ENCODE results near the gene GLIS1. TPM values are rescaled to one million over a fixed set of nuclear protein-coding genes. Genes with fewer than 3 reads are reported as not detected.

GLIS1 gene
- polyA plus RNA-seq, 1 donor from 2014 or later, result not detected

DNA sequence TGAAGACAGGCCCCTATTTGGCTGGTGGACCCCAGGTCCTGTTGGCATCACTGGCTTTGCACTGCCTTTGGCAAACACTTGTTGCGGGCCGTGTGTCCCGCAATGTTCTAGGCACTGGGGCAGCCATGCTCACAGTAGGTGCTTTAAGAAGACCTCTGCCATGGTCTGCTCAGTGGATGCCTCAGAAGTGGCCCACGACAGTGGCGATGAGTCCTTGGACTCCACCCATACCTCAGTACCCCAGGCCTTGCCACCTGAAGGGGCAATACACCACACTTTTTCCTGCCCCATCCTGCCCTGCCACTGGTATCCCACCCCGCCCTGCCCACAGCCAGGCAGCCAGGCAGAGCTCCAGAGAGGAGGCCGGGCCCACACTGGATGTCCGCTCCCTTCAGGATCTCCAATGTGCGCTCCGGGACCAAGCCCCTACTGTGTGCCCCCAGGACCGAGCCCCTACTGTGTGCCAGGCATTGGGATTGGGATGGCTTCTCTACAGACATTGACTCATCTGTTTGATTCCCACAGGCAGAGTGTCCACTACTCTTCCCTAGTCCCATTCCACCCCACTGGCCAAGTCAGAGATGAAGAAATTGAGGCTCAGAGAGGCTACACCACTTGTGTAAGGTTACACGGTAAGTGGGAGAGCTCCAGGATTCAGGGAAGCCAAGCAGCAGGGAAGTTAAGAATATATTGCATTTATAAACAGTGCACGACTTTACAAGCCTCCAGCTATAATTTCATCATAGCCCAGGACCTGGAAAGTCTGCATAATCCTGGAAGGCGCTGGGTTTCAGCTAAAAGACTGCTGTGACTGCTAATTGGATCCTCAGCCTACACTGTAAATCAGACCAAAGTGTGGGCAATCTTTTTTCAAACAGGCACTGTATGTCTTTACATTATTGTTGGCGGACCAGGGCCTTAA, 178.1 kb downstream of the GLIS1 start:
- no peaks in the 10 kb centered on the region for H4K20me1 ChIP-seq (ENCODE audit: insufficient read depth)

DNA sequence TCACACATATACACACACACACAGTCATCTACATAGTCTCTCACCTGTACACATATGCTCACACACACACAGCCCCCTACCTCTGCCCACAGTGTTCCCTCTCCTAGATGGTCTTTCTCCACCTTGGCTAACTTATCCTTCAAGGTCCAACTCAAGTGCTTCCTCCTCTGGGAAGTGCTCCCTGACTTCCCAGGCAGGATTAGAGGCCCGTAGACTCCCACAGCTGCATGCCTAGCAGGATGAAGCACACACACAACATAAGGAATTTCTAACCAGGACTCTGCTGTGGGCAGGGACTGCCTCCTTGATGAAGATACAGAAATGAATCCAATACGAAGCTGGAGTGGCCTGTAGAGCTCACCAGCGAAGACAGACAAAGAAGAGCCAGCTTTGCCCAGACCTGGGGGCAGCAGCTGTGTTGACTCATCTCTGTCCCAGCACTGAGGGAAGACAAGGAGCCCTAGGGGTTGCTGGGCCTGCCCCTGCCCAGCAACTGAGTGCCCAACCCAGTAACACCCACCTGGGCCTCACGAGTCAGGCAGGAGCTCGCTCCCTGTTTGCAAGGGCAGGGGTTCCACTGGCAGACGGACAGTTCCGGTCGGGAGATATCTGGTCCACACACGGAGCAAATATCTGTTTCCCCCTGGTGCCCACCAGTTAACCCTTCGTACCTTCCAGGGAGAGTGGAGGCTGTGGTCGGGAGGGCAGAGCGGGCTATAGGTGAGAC, 178.9 kb downstream of the GLIS1 start:
- H3K36me3 ChIP-seq (ENCODE audit: insufficient read depth, low read length), result no peaks in the 10 kb centered on the region
- H3K4me2 ChIP-seq (ENCODE audit: low read length), result no peak overlapping the region
- H3K79me2 ChIP-seq (replicated peaks; ENCODE audit: insufficient read depth, low read length), result no peaks in the 10 kb centered on the region
- H3K9me2 ChIP-seq (ENCODE audit: insufficient read depth, low read length), result no peaks in the 10 kb centered on the region
- no peaks in the 10 kb centered on the region for H4K20me1 ChIP-seq (ENCODE audit: insufficient read depth)
- no peak overlapping the region for H2AFZ ChIP-seq (ENCODE audit: low read depth, low read length)
- H3F3A ChIP-seq (ENCODE audit: insufficient read depth, low read length, poor library complexity, severe bottlenecking), result no peaks in the 10 kb centered on the region
- no peaks in the 10 kb centered on the region for H3K27me3 ChIP-seq (ENCODE audit: insufficient read depth, low read depth, low read length)
- no peak overlapping the region for H3K4me3 ChIP-seq (ENCODE audit: low read length)
- no peaks in the 10 kb centered on the region for H3K9me3 ChIP-seq (ENCODE audit: low read length)
- no peak overlapping the region for H3K27ac ChIP-seq (ENCODE audit: low read length)
- no peak overlapping the region for H3K9ac ChIP-seq (ENCODE audit: low read length)
- TF ChIP-seq POLR2AphosphoS5 (IDR thresholded peaks at IDR 0.05), result no peak
- no peak for TF ChIP-seq TAF1 (IDR thresholded peaks at IDR 0.05; ENCODE audit: low read depth)
- no peak for TF ChIP-seq SMC3 (conservative IDR thresholded peaks at IDR 0.05; ENCODE audit: poor library complexity)
- no peak for TF ChIP-seq CTCF (IDR thresholded peaks at IDR 0.05; ENCODE audit: poor library complexity, severe bottlenecking)
- no peak for TF ChIP-seq EZH2 (IDR thresholded peaks at IDR 0.05; ENCODE audit: borderline replicate concordance, insufficient read depth, low read length, poor library complexity, severe bottlenecking)

More for the DNA sequence above, 178.1 kb downstream of the GLIS1 start:
- H3F3A ChIP-seq (ENCODE audit: insufficient read depth, low read length, poor library complexity, severe bottlenecking), result no peaks in the 10 kb centered on the region
- no peaks in the 10 kb centered on the region for H3K36me3 ChIP-seq (ENCODE audit: insufficient read depth, low read length)
- H3K9me3 ChIP-seq (ENCODE audit: low read length), result no peaks in the 10 kb centered on the region
- H3K9ac ChIP-seq (ENCODE audit: low read length), result no peak overlapping the region
- TF ChIP-seq SMC3 (conservative IDR thresholded peaks at IDR 0.05; ENCODE audit: poor library complexity), result no peak
- no peak for TF ChIP-seq CTCF (IDR thresholded peaks at IDR 0.05; ENCODE audit: poor library complexity, severe bottlenecking)
- TF ChIP-seq EP300 (conservative IDR thresholded peaks at IDR 0.05; ENCODE audit: poor library complexity, severe bottlenecking), result no peak
- TF ChIP-seq RAD21 (conservative IDR thresholded peaks at IDR 0.05), result no peak
- no peak for TF ChIP-seq EZH2 (IDR thresholded peaks at IDR 0.05; ENCODE audit: borderline replicate concordance, insufficient read depth, low read length, poor library complexity, severe bottlenecking)
- no peak for TF ChIP-seq MXI1 (conservative IDR thresholded peaks at IDR 0.05; ENCODE audit: poor library complexity, severe bottlenecking)
- TF ChIP-seq, protein P1, sequence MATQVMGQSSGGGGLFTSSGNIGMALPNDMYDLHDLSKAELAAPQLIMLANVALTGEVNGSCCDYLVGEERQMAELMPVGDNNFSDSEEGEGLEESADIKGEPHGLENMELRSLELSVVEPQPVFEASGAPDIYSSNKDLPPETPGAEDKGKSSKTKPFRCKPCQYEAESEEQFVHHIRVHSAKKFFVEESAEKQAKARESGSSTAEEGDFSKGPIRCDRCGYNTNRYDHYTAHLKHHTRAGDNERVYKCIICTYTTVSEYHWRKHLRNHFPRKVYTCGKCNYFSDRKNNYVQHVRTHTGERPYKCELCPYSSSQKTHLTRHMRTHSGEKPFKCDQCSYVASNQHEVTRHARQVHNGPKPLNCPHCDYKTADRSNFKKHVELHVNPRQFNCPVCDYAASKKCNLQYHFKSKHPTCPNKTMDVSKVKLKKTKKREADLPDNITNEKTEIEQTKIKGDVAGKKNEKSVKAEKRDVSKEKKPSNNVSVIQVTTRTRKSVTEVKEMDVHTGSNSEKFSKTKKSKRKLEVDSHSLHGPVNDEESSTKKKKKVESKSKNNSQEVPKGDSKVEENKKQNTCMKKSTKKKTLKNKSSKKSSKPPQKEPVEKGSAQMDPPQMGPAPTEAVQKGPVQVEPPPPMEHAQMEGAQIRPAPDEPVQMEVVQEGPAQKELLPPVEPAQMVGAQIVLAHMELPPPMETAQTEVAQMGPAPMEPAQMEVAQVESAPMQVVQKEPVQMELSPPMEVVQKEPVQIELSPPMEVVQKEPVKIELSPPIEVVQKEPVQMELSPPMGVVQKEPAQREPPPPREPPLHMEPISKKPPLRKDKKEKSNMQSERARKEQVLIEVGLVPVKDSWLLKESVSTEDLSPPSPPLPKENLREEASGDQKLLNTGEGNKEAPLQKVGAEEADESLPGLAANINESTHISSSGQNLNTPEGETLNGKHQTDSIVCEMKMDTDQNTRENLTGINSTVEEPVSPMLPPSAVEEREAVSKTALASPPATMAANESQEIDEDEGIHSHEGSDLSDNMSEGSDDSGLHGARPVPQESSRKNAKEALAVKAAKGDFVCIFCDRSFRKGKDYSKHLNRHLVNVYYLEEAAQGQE (IDR thresholded peaks at IDR 0.05; ENCODE audit: borderline replicate concordance), result no peak
- TF ChIP-seq POLR2AphosphoS5 (IDR thresholded peaks at IDR 0.05), result no peak
- TF ChIP-seq TAF1 (IDR thresholded peaks at IDR 0.05; ENCODE audit: low read depth), result no peak
- no peak overlapping the region for H3K4me2 ChIP-seq (ENCODE audit: low read length)
- no peaks in the 10 kb centered on the region for H3K27me3 ChIP-seq (ENCODE audit: insufficient read depth, low read depth, low read length)
- no peak overlapping the region for H3K27ac ChIP-seq (ENCODE audit: low read length)
- no peaks in the 10 kb centered on the region for H3K79me2 ChIP-seq (replicated peaks; ENCODE audit: insufficient read depth, low read length)
- no peaks in the 10 kb centered on the region for H3K9me2 ChIP-seq (ENCODE audit: insufficient read depth, low read length)
- H2AFZ ChIP-seq (ENCODE audit: low read depth, low read length), result no peak overlapping the region
- no peak overlapping the region for H3K4me3 ChIP-seq (ENCODE audit: low read length)

All from neural cell (in vitro differentiated cells).